ENCODE data around the gene PKNOX1.
"Not testable (repeated sequence)": the region's sequence is repeated elsewhere in the genome, so short reads cannot be mapped to it uniquely, and the experiment has no call there.

The PKNOX1 gene

DNA sequence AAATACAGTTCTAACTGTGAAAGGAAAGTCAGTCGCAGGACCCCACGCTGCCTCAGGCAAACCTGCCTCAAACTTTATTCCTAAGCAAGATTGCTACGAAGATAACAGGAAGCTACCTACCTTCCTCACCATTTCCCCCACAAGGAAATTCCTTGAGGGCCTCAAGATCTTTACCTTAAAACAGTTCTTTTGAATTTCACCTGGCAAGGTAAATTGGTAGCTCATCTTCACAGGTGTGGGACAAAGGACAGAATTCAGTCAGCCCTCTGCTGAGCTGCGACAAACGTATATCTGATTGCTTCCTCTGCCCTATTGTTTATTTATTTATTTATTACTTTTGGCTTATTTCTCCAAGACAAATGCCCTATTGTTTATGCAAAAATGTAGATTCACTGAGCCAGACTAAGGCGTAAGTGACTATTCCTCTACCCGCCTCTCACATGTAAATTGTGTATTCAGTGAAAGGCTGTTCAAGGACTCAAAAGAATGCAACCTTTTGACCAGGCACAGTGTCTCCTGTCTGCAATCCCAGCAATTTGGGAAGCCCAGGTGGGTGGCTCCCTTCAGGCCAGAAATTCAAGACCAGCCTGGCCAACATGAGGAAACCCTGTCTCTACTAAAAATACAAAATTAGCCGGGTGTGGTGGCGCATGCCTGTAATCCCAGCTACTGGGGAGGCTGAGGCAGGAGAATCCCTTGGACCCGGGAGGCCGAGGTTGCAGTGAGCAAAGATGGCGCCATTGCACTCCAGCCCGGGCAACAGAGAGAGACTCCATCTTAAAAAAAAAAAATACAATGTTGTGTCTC is 17.3 kb upstream of the PKNOX1 start:
- DNase-seq: no peak

DNA sequence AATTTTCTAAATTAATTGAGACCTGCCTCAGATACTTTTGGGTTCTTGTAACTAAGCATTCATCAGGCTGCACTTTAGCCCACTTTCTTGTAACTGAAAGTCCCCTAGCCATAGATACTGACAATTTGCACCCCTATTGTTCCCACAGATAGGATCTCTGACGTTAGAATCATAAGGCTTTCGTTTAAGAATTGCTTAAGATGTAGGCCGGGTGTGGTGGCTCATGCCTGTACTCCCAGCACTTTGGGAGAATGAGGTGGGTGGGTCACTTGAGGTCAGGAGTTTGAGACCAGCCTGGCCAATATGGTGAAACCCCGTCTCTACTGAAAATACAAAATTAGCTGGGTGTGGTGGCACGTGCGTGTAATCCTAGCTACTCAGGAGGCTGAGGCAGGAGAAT is 16.2 kb upstream of the PKNOX1 start:
- not testable (repeated sequence) for DNase-seq

DNA sequence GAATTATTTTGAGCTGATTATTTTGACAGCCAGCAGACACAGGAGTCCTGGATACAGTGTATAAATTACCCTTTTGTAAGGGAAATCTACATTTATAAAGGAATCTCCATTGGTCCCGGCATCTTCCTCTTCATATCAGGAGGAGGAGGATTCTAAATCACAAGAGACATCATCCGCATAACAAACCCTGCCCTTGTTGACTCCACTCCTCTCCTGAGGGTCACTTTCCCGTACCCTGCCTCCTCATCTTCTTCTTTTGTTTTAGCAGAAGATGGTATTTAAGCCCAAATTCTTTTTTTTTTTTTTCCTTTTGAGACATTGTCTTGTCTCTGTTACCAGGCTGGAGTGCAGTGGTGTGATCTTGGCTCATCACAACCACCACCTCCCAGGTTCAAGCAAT is 14.6 kb upstream of the PKNOX1 start:
- DNase-seq: no peak

DNA sequence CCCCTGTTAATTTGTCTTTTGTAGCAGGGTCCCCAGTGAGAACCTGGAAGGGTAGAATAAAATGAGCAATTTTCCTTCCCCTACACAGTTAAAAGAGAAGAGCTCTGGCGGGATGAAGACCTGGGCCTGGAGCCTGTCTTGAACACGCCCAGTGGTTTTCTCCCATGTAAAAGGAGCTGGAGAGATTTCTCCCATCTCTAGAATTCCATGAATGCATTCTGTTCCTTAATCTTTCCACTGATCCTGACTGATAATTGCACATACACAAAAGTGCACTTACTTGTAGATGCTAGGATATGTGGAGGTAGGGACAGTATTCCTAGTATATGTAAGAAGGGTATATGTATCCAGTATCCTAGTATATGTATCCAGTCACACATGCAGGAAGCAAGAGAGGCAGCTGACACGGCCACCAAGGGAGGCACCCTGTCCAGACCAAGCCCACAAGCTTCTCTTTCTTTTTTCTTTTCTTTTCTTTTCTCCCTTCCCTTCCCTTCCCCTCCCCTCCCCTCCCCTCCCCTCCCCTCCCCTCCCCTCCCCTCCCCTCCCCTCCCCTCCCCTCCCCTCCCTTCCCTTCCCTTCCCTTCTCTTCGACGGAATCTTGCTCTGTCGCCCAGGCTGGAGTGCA is 11.9 kb upstream of the PKNOX1 start:
- DNase-seq: no peak

DNA sequence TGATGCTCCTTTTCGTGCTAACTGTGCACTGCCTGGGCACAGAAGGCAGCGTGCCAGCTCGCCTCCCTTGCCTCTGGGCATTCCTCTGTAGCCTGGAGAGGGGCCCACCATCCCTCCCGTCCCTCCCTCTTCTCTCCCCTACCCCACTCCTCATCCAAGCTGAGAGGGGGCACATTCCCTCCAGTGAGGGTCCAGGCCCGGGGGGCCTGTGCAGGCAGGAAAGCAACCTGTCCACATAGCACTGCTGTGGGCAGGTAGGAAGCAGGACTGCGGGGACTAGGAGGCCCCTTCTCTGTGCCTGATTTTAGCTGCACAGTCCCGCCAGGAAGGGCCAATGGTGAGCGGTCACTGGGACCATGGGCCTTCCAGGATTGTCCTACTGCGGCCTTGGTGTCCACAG is 10.3 kb upstream of the PKNOX1 start:
- DNase-seq: no peak

DNA sequence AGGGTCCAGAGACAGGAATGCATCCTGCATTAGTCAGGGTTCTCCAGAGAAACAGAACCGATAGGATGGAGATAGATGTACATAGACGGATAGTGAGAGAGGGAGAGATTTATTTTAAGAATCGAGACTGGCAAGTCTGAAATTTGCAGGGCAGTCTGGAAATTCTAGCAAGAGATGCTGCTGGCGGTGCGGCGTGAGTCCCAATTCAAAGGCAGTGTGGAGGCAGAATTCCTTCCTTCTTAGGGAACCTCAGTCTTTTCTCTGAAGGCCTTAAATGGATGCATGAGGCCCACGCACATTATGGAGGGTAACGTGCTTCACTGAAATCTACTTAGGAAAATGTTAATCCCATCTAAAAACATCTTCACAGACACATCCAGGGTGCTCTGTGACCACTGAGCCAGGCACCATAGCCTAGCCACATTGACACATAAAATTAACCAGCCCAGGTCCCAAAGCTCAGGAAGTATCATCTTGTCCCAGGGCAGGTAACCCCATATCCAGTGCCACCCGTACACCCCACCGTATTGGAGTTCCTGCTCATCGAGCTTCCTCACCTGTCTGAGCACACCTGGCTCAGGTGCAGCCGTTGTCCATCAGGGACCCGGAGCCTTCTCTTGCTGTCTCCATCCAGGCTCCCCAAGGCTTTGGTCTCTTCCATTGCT is 9.7 kb upstream of the PKNOX1 start:
- DNase-seq: no peak

DNA sequence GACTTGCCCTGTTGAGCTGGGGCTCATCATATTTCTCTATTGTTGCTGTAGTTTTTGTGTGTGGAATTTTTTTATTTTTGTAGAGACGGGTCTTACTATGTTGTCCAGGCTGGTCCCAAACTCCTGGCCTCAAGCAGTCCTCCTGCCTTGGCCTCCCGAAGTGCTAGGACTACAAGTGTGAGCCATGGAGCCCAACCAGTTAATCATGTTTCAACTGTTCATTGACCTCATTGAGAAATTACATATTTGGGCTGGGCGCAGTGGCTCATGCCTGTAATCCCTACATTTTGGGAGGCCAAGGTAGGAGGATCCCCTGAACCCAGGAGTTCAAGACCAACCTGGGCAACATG is 9.2 kb upstream of the PKNOX1 start:
- no peak for DNase-seq

DNA sequence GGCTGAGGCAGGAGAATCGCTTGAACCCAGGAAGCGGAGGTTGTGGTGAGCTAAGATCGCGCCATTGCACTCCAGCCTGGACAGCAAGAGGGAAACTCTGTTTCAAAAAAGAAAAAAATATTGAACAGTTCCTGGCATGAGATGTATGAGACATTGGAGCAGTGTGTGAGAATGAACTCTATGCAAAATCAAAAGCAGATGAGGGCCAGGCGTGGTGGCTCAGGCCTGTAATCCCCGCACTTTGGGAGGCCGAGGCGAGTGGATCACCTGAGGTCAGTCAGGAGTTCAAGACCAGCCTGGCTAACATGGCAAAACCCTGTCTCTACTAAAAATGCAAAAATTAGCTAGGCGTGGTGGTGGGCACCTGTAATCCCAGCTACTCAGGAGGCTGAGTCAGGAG is 6.7 kb upstream of the PKNOX1 start:
- DNase-seq: not testable (repeated sequence)

DNA sequence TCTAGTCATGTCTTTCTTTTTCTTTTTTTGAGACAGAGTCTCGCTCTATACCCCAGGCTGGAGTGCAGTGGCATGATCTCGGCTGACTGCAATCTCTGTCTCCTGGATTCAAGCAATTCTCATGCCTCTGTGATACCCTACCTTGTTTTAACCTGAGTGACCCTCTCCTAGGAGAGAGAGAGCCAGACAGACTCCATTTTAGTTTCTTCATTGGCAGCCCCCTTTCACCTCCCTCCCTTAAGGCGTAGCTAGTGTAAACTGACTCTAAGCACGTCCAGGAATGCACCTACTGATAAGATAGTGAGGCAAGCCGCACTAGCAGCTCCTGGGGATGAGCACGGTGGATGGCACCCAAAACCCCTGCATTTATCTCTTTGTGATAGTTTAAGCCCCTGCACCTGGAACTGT is 5.2 kb upstream of the PKNOX1 start:
- DNase-seq: no peak

DNA sequence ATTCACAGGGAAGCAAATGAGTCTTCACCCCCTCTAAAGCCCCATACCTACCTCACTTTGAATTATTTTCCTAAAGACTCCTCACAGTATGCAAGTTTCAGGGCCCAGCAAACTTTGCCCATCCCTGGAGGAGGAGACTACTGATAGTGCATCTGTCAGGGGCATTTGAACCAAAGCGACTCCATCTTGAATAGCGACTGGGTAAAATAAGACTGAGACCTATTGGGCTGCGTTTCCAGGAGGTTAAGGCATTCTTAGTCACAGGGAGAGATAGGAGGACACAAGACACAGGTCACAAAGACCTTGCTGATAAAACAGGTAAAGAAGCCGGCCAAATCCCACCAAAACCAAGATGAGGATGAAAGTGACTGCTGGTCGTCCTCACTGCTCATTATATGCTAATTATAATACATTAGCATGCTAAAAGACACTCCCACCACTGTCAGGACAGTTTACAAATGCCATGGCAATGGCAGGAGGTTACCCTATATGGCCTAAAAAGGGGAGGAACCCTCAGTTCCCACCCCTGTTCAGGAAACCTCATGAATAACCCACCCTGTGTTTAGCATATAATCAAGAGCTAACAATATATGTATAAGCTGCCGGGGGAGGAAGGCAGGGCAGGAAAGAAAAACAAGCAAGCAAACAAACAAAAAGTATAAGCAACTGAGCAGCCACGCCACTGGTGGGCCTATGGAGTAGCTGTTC is 3.3 kb upstream of the PKNOX1 start:
- DNase-seq: no peak

DNA sequence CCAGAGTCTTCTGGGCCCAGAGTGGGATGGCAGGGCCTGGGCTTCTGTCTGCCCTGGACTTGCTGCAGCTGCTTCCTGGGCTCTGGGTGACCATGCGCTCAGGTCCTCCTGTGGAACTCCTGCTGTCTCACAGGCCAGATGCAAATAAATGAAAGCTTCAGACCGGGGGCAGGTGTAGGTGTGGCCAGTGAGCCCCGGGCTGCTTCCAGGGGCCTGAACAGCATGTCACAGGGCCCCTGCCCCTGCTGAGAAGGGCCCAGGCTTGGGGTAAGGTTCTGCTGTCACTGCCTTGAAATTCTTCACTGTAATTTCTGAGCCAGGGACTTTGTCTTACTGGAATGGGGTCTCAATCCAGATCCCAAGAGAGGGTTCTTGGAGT is 2.5 kb upstream of the PKNOX1 start:
- DNase-seq: no peak

DNA sequence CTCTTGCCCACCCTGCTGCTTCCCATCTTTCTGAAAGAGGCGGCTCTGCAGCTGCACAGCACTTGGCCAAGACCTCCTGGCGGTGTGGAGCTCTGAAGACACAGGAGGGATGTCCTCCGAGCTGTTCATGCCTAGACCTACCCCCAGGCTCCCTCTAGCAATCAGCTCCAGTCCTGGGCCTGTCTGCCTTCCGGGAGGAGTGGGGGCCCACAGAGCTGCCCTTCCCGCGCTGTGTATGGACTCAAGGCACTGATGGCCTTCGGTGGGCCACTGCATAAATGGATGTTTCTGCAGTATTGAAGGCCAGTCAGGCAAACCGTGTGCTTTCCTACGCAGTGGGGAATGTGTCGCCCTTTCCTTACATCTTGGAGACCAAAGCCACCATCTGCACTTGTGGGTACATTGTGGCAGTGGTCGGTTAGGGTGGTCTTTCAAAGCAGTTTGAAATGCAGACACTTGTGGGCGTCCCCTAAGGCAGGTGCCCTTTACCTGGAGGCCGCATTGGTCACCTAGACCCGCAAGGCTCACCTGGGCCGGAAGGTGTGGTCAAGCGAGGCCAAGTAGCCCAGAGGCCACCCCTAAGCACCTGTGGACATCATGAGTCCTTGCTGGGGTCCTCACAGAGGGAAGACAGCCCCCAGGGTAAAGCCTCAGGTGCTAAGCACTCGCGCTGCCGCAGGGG is 912 bp upstream of the PKNOX1 start:
- DNase-seq: no peak

DNA sequence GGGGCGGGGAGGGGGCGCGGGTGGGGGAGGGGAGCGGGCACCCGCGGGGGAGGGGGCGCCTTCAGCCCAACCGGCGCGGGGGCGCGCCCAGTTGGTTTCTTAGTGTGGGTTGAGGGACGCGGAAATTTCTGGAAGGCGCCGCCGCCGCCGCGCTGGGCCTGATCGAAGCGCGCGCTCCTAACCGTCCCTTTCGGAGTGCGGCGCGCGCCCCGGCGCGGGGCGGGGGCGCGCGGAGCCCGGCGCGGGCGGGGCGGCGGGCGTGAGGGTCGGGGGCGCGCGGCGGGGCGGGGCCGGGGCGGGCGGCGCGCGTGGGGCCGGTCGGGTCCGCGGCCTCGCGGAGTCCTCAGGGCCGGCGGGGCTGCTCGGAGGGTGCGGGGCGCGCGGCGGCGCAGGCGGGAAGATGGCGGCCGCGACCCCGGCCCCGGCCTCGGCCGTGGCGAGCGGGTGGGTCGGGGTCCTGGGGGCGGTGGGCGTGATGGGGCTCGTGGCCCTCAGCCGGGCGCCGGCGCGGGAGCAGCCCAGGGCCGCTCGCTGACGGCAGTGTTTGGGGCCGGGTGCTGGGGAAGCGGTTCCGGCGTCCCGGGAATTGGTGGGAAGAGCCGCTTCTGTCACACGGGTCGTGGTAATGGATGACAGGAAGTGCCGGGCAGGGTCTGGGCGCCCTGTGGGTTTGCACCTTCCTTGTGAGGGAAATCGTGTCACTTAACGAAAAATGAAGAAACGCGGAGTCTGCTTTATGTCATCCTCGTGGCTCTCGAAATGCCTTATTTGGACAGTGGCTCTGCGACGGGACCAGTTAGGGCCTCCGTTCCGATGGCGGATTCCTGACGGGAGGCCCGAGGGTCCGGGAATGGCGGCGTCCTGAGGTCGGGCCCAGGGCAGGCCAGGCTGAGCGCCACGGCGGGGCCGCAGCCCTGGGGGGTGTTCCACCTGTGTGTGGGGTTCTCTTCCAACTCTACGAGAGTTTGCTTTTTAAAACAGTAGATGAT is 764 bp downstream of the PKNOX1 start:
- peak; percentile 44 for DNase-seq

DNA sequence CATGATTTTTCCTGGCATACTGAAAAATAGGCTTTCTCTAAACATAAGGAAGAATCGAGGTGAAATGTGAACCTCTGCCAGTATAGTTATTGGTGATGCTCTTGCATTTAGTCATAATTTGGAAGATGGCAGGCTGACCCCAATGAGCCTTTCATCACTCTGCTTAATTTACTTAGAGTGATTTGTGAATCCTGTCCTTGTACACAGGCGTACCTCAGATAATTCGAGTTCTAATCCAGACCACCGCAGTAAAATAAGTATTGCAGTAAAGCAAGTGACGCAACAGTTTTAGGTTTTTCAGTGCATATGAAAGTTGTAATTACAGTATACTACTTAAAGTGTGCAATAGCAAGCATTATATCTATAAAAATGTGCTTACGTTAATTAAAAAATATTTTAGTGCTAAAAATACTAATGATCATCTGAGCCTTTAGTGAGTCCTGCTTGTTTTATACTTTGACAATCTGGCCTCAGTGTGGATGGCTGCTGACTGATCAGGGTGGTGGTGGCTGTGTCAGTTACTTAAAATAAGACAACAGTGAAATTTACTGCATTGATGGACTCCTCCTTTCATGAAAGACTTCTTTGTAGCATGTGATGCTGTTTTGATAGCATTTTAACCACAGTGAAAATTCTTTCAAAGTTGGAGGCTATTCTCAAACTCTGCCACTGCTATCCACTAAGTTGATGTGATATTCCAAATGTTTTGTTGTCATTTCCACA is 1.7 kb downstream of the PKNOX1 start:
- no peak for DNase-seq

DNA sequence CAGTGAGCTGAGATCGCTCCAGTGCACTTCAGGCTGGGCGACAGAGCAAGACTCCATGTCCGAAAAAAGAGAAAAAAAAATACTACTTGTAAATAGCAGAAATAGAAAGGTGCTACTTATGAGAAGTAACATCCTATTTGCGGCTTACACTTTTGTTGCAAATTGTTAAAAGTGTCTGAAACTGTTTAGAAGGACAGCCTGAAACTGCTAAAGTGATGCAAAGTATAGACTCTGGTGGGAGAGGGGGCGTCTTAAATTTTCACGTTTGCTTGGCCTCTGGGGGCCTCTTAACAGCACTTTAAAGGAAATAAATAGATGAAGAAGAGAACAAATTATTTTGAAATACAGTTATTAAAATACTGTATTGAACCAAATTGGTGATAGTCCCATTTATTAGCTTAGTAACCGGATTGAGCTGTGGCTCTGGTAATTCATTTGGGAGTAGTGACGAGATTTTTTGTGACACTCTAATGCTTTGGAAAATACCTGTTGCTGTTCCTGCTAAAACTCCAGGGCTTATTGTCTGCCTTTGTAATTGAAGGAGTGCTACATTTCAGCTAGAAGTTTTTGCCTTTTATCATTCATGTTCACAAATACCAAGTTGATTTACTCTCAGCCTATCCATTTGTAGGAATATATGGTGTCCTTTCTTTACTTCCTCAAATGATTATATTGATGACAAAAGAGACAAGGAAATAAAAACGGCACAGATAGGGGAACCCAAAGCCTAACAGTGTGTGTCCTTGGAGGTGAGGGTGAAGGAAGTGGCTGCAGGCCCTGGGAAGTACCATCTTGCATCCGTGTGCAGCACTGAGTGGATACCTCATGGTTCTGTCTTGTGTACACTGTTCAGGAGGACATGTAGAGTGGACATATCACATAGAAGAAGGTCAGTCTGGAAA is 6.2 kb downstream of the PKNOX1 start:
- DNase-seq: no peak

DNA sequence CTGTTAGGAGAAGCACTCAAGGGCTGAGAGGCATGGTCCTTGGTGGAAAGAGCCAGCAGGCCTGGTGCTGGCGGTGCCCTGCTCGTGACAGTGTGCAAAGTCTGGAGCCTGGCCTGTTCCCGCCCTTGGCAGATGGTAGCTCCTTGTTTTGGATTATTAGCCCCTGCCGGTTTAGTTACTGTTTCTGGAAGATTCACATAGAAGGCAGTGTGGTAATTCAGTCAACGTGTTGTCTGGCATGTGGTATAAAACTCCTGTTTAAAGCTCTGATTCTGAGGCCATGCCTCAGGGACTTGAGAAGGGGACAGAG is 6.8 kb downstream of the PKNOX1 start:
- peak; percentile 35 for DNase-seq

DNA sequence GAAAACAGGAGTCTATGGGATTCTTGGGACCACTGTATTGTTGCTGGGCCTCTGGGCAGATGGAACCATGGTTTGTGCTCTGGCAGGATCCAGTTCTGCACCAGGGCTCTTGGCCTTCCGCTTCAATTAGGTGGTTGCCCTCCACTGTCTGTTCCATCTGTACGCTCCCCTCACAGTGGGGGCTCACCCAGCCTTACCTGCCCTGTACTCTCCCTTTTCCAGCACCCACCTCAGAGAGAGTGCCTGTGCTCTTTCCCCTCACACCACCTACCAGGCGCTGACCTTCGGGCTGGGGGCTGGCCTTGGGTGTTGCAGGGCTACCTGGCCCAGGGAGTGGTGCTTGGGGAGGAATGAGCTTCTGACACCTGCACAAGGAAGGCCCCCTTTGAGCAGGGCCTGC is 7.5 kb downstream of the PKNOX1 start:
- DNase-seq: no peak

DNA sequence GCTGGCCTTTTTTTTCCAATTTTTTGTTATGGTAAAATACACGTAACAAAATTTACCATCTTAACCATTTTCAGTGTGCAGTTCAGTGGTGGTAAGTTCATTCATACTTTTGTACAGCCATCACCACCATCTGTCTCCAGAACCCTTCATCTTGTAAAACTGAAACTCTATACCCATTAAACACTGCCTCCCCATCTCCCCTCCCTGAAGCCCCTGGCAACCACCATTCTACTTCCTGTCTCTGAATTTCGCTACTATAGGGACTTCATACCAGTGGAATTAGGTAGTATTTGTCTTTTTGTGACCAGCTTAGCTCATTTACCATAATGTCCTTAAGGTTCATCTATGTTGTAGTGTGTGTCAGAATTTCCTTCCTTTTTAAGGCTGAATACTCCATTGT is 8.7 kb downstream of the PKNOX1 start:
- DNase-seq: no peak

DNA sequence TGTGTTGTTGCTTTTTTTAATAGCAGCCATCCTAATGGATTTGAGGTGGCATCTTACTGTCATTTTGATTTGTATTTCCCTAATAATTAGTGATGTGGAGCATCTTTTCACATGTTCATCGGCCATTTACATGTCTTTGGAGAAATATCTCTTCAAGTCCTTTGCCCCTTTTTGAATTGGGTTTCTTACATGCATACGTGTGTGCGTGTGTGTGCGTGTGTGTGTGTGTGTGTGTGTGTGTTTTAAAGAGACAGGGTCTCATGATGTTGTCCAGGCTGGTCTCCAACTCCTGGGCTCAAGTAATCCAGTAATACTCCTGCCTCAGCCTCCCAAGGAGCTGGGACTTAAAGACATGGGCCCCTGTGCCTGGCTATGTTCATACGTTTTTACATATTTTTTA is 9.5 kb downstream of the PKNOX1 start:
- DNase-seq: no peak

DNA sequence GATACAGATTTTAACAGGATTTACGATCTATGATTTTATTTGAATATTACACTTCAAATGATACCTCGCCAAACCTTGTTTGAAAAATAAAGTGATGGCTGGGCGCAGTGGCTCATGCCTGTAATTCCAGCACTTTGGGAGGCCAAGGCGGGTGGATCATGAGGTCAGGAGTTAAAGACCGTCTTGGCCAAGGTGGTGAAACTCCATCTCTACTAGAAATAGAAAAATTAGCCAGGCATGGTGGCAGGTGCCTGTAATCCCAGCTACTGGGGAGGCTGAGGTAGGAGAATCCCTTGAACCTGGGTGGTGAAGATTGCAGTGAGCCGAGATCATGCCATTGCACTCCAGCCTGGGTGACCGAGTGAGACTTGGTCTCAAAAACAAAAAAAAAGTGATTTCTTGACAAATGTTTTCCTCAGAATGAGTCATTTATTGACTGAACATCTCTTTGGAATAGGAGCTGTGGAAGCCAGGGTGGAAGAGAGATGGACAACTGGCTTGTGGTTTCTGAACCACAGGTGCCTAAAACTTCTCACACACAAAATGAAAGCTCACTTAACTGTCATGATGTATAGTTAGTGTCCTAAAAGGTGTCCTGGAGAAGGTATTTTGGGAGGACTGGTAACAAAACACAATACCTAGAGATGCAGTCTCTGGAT is 11.9 kb downstream of the PKNOX1 start:
- no peak for DNase-seq
